Lung (tissue), 12 donors: ENCODE measurements around the gene CDK12. TPM values are rescaled to one million over a fixed set of nuclear protein-coding genes. Genes with fewer than 3 reads are reported as not detected.
A peak's percentile ranks its signal among the peaks of the same experiment; 100 is the strongest.
"Not testable (repeated sequence)": the region's sequence is repeated elsewhere in the genome, so short reads cannot be mapped to it uniquely, and the experiment has no call there.

Experiments
- ATAC-seq: fragments of 200-7000 bp; cut with Tn5 transposase; one replicate; pipeline ENCODE4 v1.9.1; 2020; ENCODE audit warnings: moderate number of reproducible peaks; ENCODE audit not compliant: insufficient read depth, low FRiP score
- DNase-seq, 3 donors: peaks; one replicate each; pipeline ENCODE4 v3.0.0-alpha.2; 2013 to 2017
- H3K27ac ChIP-seq, 2 donors: one replicate each; pipeline ENCODE4 v1.5.1; 2013; ENCODE audit warnings: mild to moderate bottlenecking in 2 of 2, moderate library complexity in 2 of 2, control low read depth in 1 of 2, inconsistent platforms in 1 of 2, low read depth in 1 of 2, low read length in 1 of 2
- H3K27me3 ChIP-seq, 3 donors: one replicate each; pipeline ENCODE4 v1.5.1; 2013; ENCODE audit warnings: low read length in 2 of 3; ENCODE audit not compliant: control insufficient read depth in 3 of 3, insufficient read depth in 3 of 3
- H3K36me3 ChIP-seq, 4 donors: one replicate each; pipeline ENCODE4 v1.5.1; 2013; ENCODE audit warnings: low read length in 4 of 4, mild to moderate bottlenecking in 1 of 4, moderate library complexity in 1 of 4; ENCODE audit not compliant: control insufficient read depth in 4 of 4, insufficient read depth in 4 of 4
- H3K4me1 ChIP-seq, 5 donors: one replicate each; pipeline ENCODE4 v1.5.1; 2013; ENCODE audit warnings: low read length in 5 of 5, mild to moderate bottlenecking in 2 of 5, moderate library complexity in 1 of 5; ENCODE audit not compliant: control insufficient read depth in 5 of 5, insufficient read depth in 5 of 5
- H3K4me3 ChIP-seq: one replicate; pipeline ENCODE4 v1.5.1; 2013; ENCODE audit warnings: mild to moderate bottlenecking, control low read depth, moderate library complexity
- H3K9ac ChIP-seq, 2 donors: one replicate each; pipeline ENCODE4 v1.5.1; 2013; ENCODE audit warnings: low read length in 2 of 2, control low read depth in 1 of 2; ENCODE audit not compliant: insufficient read depth in 1 of 2
- H3K9me3 ChIP-seq, 4 donors: one replicate each; pipeline ENCODE4 v1.5.1; 2013; ENCODE audit warnings: low read length in 3 of 4, mild to moderate bottlenecking in 1 of 4, moderate library complexity in 1 of 4; ENCODE audit not compliant: control insufficient read depth in 4 of 4, insufficient read depth in 3 of 4
- CTCF ChIP-seq: IDR thresholded peaks from 2 replicates; pipeline ENCODE4 v1.5.1; 2012; ENCODE audit warnings: mild to moderate bottlenecking; ENCODE audit errors: control extremely low read depth, extremely low read depth
- WGBS, 2 donors: extraction: QIAGEN DNeasy Blood & Tissue Kit; methylation state at CpG; one replicate each; pipeline ENCODE4 v1.1.7; 2013; 5-methylcytosine and 5-hydroxymethylcytosine counted together
- polyA plus RNA-seq, 2 donors: library from polyadenylated mRNA; stranded (reverse); fragments of 200-250 nt; gene quantifications; one replicate each; pipeline ENCODE4 v1.2.1, GENCODE V29; 2013
- total RNA-seq, 2 donors: library from RNA; depleted of rRNA in 1 of 2; stranded (reverse); fragments of >200 nt in 1 of 2; gene quantifications; one replicate each; pipeline ENCODE4 v1.2.1, GENCODE V29; 2014 to 2021
- donor health status: control.
- donor health status: control.
- donor health status: Bipolar disorder and iron deficiency.
- donor health status: healthy.
- donor health status: DM: yes; HTN: yes; CAD: no.

Gene CDK12
- total and polyA plus RNA-seq, 4 donors = 12.3 to 56.2 (median 35.5) TPM

GRCh38 chr17:39540611-39541010 lies 79.3 kb downstream of the CDK12 start:
- Histone ChIP-seq H3K27me3 (no peaks in the 10 kb centered on the region), H3K9ac (no peak overlapping the region), H3K36me3 (peaks cover 0 to 4% (median 1%) of the 10 kb centered on the region in 4 donors), H3K4me1 (peaks cover 0 to 8% (median 3%) of the 10 kb centered on the region in 5 donors), H3K4me3 (no peak overlapping the region), H3K9me3 (no peaks in the 10 kb centered on the region), H3K27ac (no peak overlapping the region)
- WGBS, 2 donors = 80 to 83% methylated on average over 9 of the region's 9 CpGs
- DNase-seq (no peak), ATAC-seq (no peak)
- no peak for TF ChIP-seq CTCF

- Histone ChIP-seq H3K27ac (peak overlapping the region in 1 of 2 donors; percentile 17), H3K36me3 (peaks cover 0 to 8% (median 3%) of the 10 kb centered on the region in 4 donors), H3K4me1 (peaks cover 0 to 8% (median 3%) of the 10 kb centered on the region in 5 donors), H3K9ac (no peak overlapping the region), H3K9me3 (no peaks in the 10 kb centered on the region), H3K4me3 (no peak overlapping the region), H3K27me3 (no peaks in the 10 kb centered on the region)
- DNase-seq (no peak), ATAC-seq (no peak)
- TF ChIP-seq CTCF = no peak
- WGBS, 2 donors = 58 to 73% methylated on average over 6 of the region's 6 CpGs
Observed at GRCh38 chr17:39541652-39542051, 80.4 kb downstream of the CDK12 start.

- H3K4me1 ChIP-seq = peaks cover under 1 to 8% (median 3%) of the 10 kb centered on the region in 5 donors
- DNase-seq (no peak), ATAC-seq (no peak)
- H3K9ac ChIP-seq = no peak overlapping the region
- TF ChIP-seq CTCF = no peak
- H3K9me3 ChIP-seq = no peaks in the 10 kb centered on the region
- no peak overlapping the region for H3K4me3 ChIP-seq
- H3K36me3 ChIP-seq = peaks cover 0 to 15% (median 7%) of the 10 kb centered on the region in 4 donors
- peak overlapping the region in 1 of 2 donors; percentile 17 for H3K27ac ChIP-seq
- no peaks in the 10 kb centered on the region for H3K27me3 ChIP-seq
- whole genome bisulfite sequencing, 2 donors = 94 to 100% methylated on average over 1 of the region's 1 CpG
Observed at GRCh38 chr17:39543176-39543575, 81.9 kb downstream of the CDK12 start.

GRCh38 chr17:39543664-39544063 lies 82.4 kb downstream of the CDK12 start:
- no peak for TF ChIP-seq CTCF
- Histone ChIP-seq H3K4me1 (peaks cover 3 to 7% (median 7%) of the 10 kb centered on the region in 5 donors), H3K4me3 (no peak overlapping the region), H3K27me3 (no peaks in the 10 kb centered on the region), H3K27ac (no peak overlapping the region), H3K9ac (no peak overlapping the region), H3K36me3 (peaks cover 0 to 15% (median 9%) of the 10 kb centered on the region in 4 donors), H3K9me3 (no peaks in the 10 kb centered on the region)
- ATAC-seq (no peak), DNase-seq (no peak)

- Histone ChIP-seq H3K36me3 (peaks cover 0 to 18% (median 10%) of the 10 kb centered on the region in 4 donors), H3K4me1 (peaks cover 2 to 10% (median 3%) of the 10 kb centered on the region in 5 donors), H3K27ac (peak overlapping the region in 1 of 2 donors; percentile 60)
- peak in 1 of 3 donors; percentile 29 for DNase-seq
- not testable (repeated sequence) for H3K27me3 ChIP-seq, H3K9me3 ChIP-seq, H3K9ac ChIP-seq, ATAC-seq, H3K4me3 ChIP-seq
- 72 to 84% methylated on average over 12 of the region's 12 CpGs for WGBS, 2 donors
Observed at GRCh38 chr17:39544361-39544760, 83.1 kb downstream of the CDK12 start.
